Measurements from ENCODE around the gene SPATA3. TPM values are rescaled to one million over a fixed set of nuclear protein-coding genes. Genes with fewer than 3 reads are reported as not detected.

Gene SPATA3
- total and polyA plus RNA-seq, 2 of the 13 experiments (the other 11 are each of a cell fraction or from before 2014, with no cell fraction given) = not detected

- TF ChIP-seq GMEB2 (CRISPR knock-in tag; IDR thresholded peaks at IDR 0.05; ENCODE audit: low read depth) (no peak), KLF6 (CRISPR knock-in tag; IDR thresholded peaks at IDR 0.05) (no peak), MEIS1 (CRISPR knock-in tag; IDR thresholded peaks at IDR 0.05; ENCODE audit: borderline replicate concordance) (peak; percentile 82; the same call in 1 of the 2 replicates), ZNF792 (CRISPR knock-in tag; IDR thresholded peaks at IDR 0.05) (no peak), PRDM10 (CRISPR knock-in tag; IDR thresholded peaks at IDR 0.05; ENCODE audit: low read depth) (peak; percentile 16; the same call in 1 of the 2 replicates), RXRA (CRISPR knock-in tag; IDR thresholded peaks at IDR 0.05) (peak; percentile 91), NCOR1 (IDR thresholded peaks at IDR 0.05; ENCODE audit: borderline replicate concordance, low read length) (peak; percentile 77), ATAD3A (CRISPR knock-in tag; IDR thresholded peaks at IDR 0.05) (no peak), BHLHE40 (IDR thresholded peaks at IDR 0.05; ENCODE audit: low read length) (0 out of 2 replicates have a peak, but pooled peaks have one; percentile 21), ZNF124 (CRISPR knock-in tag; IDR thresholded peaks at IDR 0.05) (0 out of 2 replicates have a peak, but pooled peaks have one; percentile 35), ZNF33B (CRISPR knock-in tag; IDR thresholded peaks at IDR 0.05) (0 out of 2 replicates have a peak, but pooled peaks have one; percentile 44), HDAC2 (CRISPR knock-in tag; IDR thresholded peaks at IDR 0.05) (peak; percentile 51; the same call in 1 of the 2 replicates), FOXK1 (CRISPR knock-in tag; IDR thresholded peaks at IDR 0.05; ENCODE audit: borderline replicate concordance, low read depth) (peak; percentile 72; the same call in 1 of the 2 replicates), KDM5A (IDR thresholded peaks at IDR 0.05; ENCODE audit: borderline replicate concordance, low read length) (no peak), ZIK1 (CRISPR knock-in tag; IDR thresholded peaks at IDR 0.05; ENCODE audit: borderline replicate concordance, low read depth) (0 out of 2 replicates have a peak, but pooled peaks have one; percentile 5), SCMH1 (CRISPR knock-in tag; IDR thresholded peaks at IDR 0.05; ENCODE audit: borderline replicate concordance) (no peak), NONO (IDR thresholded peaks at IDR 0.05) (no peak), NONO (CRISPR knock-in tag; conservative IDR thresholded peaks at IDR 0.05) (peak; percentile 14; the same call in 1 of the 2 replicates), ZNF687 (CRISPR knock-in tag; IDR thresholded peaks at IDR 0.05) (peak; percentile 95), ZFP90 (CRISPR knock-in tag; IDR thresholded peaks at IDR 0.05; ENCODE audit: borderline replicate concordance) (peak; percentile 58; the same call in 1 of the 2 replicates), ZNF563 (CRISPR knock-in tag; IDR thresholded peaks at IDR 0.05) (no peak)
Measured at GRCh38 chr2:231047274-231047922, 51.5 kb downstream of the SPATA3 start (continued).
